NCI-H1092 treated with DMSO at 0.1 percent for 48 hours (cell line): ENCODE data around the gene KANTR.
"Not testable (repeated sequence)": the region's sequence is repeated elsewhere in the genome, so short reads cannot be mapped to it uniquely, and the experiment has no call there.

ENCODE experiments used
- DNase-seq: peaks from one replicate; lab custom pipeline; 2025; lab: John Stamatoyannopoulos, UW

The KANTR gene

GRCh38 chrX:53128097-53128749, 34.3 kb downstream of the KANTR start:
- no peak for DNase-seq

- no peak for DNase-seq
Observed at GRCh38 chrX:53133400-53133799, 39.5 kb downstream of the KANTR start.

- no peak for DNase-seq
Observed at GRCh38 chrX:53135581-53135980, 41.6 kb downstream of the KANTR start.

GRCh38 chrX:53153581-53153980, 59.6 kb downstream of the KANTR start:
- DNase-seq: no peak

- DNase-seq: no peak
Observed at GRCh38 chrX:53155512-53156206, 61.7 kb downstream of the KANTR start.

- DNase-seq: no peak
Observed at GRCh38 chrX:53156207-53156596, 62.3 kb downstream of the KANTR start.

- no peak for DNase-seq
Observed at GRCh38 chrX:53159184-53159583, 65.2 kb downstream of the KANTR start.

GRCh38 chrX:53160297-53160983, 66.5 kb downstream of the KANTR start:
- no peak for DNase-seq

- DNase-seq: no peak
Observed at GRCh38 chrX:53163436-53163835, 69.5 kb downstream of the KANTR start.

- DNase-seq: not testable (repeated sequence)
Observed at GRCh38 chrX:53164566-53164965, 70.6 kb downstream of the KANTR start.

- DNase-seq: no peak
Observed at GRCh38 chrX:53166103-53166502, 72.2 kb downstream of the KANTR start.

- no peak for DNase-seq
Observed at GRCh38 chrX:53171356-53171755, 77.4 kb downstream of the KANTR start.
